C4-2B (cell line): ENCODE measurements around the gene UCP2.

ENCODE experiments used
- ZFX ChIP-seq: fragments of 450-650 bp; IDR thresholded peaks from 2 replicates; pipeline ENCODE4 v1.6.1; 2017
- TF ChIP-seq, protein P1 (sequence below): fragments of 450-650 bp; conservative IDR thresholded peaks from 2 replicates; pipeline ENCODE4 v1.5.1; 2017; ENCODE audit warnings: mild to moderate bottlenecking

DNA sequence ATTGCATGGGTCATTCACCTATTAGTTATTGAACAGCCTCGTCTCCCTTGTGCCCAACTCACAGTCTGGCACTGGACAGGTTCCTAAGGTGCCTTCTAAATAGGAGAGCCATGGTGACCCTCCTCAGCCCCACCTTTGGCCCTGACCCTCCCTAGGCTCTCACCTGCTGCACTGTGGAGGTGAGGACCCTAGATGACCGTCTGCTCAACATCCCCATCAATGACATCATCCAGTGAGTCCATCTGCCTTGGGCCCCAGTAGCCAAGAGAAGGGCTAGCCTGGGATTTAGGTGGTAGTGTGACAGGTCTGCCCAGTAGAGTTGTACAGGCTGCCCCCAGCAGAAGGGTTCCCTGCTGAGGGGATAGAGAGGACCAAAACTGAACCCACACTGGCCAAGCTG, 13.6 kb downstream of the UCP2 start:
- TF ChIP-seq, protein P1, sequence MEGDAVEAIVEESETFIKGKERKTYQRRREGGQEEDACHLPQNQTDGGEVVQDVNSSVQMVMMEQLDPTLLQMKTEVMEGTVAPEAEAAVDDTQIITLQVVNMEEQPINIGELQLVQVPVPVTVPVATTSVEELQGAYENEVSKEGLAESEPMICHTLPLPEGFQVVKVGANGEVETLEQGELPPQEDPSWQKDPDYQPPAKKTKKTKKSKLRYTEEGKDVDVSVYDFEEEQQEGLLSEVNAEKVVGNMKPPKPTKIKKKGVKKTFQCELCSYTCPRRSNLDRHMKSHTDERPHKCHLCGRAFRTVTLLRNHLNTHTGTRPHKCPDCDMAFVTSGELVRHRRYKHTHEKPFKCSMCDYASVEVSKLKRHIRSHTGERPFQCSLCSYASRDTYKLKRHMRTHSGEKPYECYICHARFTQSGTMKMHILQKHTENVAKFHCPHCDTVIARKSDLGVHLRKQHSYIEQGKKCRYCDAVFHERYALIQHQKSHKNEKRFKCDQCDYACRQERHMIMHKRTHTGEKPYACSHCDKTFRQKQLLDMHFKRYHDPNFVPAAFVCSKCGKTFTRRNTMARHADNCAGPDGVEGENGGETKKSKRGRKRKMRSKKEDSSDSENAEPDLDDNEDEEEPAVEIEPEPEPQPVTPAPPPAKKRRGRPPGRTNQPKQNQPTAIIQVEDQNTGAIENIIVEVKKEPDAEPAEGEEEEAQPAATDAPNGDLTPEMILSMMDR, result no peak
- no peak for TF ChIP-seq ZFX
